GM18511 (cell line): ENCODE results near the gene ARMC6.
"Not testable (repeated sequence)": the region's sequence is repeated elsewhere in the genome, so short reads cannot be mapped to it uniquely, and the experiment has no call there.

Experiments used
- ATAC-seq: cut with Tn5 transposase; IDR thresholded peaks from one replicate; pipeline ENCODE4 v1.9.1; 2021; ENCODE audit warnings: mild to moderate bottlenecking, moderate library complexity; ENCODE audit not compliant: unreplicated experiment

The ARMC6 gene

DNA sequence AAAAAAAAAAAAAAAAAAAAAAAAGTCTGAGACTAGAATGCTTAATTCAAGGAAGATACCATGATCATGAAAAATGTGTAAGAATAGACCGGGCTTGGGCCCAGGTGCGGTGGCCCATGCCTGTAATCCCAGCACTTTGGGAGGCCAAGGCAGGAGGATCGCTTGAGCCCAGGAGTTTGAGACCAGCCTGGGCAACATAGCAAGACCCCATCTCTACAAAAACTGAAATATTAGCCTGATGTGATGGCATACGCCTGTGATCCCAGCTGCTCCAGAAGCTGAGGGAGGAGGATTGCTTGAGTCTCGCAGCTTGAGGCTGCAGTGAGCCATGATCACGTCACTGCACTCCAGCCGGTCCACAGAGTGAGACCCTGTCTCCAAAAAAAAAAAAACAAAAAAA, 73.5 kb downstream of the ARMC6 start:
- ATAC-seq: not testable (repeated sequence)

DNA sequence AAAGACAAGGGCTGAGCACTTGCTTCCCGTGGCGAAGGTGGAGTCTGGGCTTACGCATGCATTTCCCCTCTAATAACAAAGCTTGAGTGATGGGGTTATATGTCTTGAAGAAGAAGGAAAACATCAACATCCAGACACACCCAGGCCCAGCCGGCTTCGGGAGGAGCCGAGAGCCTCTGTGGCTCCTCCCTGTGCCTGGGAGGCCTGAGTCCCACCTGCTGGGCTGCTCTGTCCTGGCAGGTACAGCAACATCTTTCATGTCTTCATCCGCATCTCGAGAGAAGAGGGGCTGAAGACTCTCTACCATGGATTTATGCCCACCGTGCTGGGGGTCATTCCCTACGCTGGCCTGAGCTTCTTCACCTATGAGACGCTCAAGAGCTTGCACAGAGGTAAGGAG, 74.3 kb downstream of the ARMC6 start:
- ATAC-seq: no peak
